AG20443 (cell line): ENCODE measurements around the gene PRICKLE3.

Source experiments
- DNase-seq: peaks from one replicate; pipeline ENCODE4 v3.0.0; 2012; ENCODE audit warnings: low spot score, mixed read lengths

The PRICKLE3 gene

DNA sequence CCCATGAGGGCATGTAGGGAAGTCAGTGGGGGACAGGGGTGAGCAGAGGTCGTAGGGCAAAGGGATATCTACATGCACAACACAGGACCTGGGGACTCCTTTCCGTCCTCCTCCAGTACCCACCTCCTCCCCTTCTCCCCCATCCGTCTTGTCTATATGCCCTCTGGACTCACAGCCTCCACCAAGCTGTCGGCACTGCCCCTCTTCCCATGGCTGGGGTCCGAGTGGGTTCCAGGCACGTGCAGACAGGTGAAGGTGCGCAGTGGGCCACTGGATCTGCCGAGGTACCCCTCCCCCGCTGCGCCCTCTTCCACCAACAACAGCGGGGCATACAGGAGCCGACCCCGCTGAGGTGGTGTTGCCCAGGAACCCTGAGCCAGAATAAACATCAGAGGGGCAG lies 19.3 kb upstream of the PRICKLE3 start:
- DNase-seq = no peak

DNA sequence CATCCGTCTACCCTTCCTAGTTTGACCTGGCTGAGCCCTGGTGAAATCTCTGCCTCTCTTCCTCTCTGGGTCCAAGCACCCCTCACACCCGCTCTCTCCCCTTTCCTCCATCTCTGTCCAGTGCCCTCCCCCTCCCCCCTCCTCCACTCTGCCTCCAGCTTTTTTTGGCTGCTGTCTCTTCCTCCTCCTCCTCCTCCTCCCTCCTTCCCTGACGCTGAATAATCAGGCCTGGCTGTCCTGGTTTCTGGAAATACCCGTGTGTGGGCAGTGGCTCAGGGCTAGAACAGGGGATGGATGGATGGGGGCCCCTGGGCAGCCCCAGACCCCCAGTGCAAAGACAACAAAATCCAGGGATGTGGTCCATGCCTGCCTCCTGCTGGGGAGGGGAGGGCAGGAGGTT lies 18.5 kb upstream of the PRICKLE3 start:
- no peak for DNase-seq

DNA sequence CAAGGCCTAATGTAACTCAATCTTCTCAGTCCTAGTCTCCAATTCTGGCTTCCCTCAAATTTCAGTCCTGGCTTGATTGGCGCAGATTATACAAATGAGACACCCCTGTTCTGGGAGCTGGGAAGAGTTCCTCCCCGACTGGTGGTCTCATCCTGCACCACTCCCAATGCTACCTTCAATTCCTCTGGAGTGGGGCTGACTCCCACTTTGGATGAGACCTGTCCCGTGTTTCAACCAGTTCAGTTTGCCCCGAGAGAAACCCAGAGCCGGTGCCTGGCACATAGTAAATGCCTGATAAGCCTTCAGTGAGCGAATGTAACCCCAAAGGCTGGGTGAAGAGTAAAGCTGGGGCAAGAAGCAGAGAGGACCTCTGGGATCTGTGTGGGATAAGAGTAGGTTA lies 17.8 kb upstream of the PRICKLE3 start:
- no peak for DNase-seq

DNA sequence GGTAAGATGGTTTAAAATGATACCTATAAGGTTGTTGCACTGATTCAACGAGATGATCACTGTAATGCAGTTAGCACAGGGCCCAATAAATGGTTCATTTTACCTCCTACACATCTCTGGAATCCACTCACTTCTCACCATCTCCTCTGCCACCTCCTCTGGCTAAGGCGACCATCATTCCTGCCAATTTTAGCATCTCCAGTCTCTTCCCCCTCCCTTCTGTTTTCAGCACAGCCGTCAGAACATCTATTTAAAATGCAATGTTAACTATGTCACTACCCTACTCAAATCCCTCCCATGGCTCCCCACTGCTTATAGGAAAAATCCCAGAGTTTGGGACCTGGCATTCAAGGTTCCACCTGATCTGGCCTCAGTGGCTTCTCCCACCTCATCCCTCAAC lies 17.4 kb upstream of the PRICKLE3 start:
- no peak for DNase-seq

DNA sequence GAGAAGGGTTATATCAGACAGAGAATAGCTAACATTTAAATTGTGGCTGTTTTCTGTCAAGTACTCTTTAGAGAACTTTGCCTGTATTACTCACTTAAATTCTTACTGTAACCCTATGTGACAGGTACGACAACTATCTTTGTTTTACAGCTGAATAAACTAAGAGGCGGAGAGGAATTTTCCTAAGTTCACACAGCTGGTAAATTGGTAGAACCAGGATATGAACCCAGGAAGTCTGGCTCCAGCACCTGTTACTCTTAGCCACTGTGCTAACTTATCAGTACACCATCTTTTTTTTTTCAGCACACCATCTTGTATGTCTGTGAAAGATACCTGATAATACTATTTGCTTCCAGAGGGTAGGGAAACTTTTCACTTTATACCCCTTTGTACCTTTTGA lies 15.8 kb upstream of the PRICKLE3 start:
- no peak for DNase-seq

DNA sequence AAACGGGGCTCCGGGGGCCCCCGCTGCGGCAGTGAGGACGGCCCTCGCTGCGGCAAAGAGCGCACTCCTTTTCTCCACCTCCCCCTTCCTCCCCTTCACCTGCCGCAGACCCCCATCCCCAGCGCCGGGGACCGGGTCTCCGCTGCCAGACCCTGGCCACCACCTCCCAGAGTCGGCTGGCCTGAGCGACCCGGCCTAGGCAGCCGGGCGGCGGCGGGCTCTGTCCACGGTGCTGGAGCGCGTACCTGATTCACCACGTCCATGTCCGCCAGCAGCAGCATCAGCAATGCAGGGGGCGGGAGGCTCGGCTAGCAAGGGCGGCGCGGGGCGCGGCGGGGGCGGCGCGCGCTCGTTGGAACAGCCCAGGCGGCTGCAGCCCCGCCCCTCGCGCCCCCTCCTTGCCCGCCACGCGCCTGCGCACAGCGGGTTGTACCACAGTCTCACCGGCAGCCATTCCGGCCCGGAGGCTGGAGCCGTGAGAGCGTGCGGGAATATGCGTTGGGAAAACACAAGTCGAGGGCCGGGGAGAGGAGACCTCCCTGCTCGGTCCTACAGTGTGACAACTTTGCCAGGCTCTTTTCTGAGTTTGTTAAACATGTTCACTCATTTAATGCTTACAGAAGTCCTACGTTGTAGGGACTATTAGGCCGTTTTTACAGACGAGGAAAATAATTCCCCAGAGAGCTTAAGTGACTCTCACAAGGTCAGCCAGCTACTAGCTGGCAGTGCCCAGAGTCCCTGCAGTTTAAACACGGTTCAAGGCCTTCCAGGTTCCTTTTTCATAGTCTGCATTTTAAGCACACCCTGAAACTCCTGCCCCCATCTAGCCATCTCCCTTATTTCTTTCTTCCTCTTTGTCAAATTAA lies 14.0 kb upstream of the PRICKLE3 start, which contains the start of gene SYP:
SYP (minus strand) TSS at position 288 of the 866 bp plus-strand sequence; CDS start at position 281, 7 bp downstream.
- peak; percentile 97 for DNase-seq

DNA sequence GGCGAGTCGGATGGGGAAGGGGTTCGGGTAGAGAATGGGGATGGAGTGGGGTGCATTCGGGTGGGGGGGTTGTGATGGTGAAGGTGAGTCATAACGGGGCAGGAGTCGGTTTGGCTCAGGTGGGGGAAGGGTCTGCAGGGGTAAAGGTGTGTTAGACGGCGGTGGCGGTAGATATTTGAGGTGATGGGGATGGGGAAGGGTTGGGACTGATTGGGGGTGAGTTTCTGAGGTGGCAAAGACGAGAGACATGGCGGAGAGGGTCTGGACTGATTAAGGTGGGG lies 13.1 kb upstream of the PRICKLE3 start:
- no peak for DNase-seq

DNA sequence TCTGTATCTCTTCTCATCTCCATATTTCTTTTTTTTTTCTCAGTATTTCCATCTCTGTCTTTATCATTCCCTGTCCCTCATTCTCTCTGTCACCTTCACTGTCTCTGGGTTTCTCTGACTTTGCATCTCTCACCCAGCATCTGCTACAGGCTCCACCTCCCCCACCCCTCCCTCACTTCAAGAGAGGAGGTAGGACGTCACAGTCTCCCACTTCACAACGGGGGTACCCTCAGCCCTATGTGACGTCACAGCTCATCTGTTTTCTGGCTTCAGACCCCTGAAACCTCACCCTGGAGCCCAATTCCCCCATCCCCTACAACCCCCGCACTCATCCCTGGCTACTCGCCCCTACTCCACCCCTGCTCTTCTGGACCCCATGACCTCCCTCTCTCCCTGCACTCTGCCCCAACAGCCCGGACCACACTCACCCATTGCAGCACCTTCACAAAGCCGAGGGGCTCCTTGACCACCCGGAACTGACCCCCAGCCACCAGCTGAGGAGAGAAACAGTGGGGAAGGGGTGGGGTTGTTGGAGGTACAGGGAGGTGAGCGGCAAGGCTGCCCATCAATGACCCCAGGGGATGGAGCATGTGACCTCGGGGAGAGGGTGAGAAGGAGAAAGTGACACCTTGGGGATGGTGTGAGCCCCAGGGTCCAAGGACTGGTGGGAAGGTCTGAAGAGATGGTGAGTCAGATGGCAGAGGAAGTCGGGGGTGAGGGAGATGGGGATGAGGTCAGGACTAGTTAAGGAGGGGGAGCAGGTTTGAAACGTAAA lies 12.6 kb upstream of the PRICKLE3 start:
- no peak for DNase-seq

DNA sequence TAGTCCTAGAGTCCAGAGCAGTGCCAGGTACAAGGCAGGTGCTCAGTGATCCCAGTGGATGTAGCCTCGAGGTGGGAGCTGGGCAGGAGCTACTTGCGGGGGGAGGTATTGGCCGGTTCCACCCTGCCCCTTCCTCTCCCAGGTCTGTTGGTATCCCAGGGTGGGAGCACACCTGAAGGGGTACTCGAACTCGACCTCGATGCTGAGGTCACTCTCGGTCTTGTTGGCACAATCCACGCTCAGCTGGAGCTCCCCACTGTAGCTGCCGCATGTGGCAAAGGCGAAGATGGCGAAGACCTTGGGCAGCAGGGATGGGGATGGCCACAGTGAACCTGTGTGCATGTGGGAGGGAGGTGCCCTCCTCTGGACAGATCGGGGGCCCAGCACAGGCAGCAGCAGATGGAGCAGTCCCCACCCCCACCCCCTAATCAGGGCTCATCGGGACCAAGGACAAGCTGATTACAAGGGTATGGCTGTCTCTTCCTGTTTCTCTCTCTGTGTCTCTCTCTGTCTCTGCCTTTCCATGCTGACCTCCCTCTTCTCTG lies 11.4 kb upstream of the PRICKLE3 start:
- DNase-seq = no peak

DNA sequence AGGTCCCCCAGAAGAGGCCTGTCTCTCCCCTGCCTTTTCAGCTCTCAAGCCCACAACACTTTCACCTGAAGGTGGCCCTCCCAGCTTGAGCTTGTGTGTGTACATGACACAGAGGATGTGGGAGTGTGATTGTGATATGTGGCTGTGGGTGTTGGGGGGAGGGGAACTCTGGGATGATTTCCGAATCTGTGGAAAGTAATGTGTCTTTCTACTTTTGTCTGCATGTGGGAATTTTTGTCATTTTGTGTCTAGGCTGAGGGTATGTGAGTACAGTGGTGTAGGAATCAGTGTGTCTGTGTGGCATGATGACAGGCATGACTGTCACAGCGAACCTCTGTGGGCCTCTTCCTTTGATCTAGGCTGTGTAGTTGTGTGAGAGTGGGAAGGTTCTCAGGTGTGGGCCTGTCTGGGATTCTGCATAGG lies 7.4 kb upstream of the PRICKLE3 start:
- DNase-seq = no peak

DNA sequence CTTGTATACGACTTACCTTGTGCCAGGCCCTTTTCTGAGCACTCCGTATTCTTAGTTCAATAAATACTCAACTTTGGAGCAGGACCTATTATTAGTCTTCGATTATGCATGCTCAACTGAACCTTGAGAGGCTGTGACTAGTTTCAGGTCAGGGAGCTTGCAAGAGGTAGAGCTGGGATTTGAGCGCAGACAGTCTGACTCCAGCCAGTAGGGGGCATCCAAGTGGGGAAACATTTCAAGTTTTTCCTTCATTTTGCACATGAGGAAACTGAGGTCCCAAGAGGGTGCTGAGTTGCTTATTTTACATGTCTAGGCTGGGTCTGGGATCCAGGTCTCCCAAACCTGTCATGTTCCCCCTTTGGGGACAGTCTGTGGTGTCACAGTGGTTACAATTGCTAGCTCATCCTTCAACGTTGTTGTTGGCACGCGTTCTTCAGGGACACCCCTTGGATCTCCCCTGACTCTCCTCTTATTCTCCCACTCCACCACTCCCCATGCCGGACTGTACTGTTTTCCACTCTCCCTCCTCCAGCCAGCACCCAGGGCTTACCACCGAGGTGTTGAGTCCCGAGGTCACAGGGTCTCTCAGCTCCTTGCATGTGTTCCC lies 6.7 kb upstream of the PRICKLE3 start:
- DNase-seq = peak; percentile 17

DNA sequence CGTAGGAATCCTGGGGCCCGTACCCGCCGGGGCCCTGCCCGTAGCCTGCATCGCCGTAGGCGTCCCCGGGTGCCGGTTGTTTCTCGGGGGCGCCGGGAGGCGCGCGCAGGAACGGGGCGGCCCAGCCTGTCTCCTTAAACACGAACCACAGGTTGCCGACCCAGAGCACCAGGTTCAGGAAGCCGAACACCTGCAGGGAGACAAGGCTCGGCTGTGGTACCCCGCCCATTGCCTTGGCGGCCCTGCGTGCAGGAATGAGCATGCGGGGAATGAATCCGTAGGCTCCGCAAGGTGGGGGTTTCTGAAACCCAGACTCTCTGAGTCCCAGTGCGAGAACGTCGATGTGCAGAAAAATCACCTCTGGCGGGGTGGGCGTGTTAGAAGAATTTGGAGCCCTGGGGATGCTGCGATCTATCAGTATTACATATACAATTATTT lies 5.4 kb upstream of the PRICKLE3 start:
- no peak for DNase-seq

DNA sequence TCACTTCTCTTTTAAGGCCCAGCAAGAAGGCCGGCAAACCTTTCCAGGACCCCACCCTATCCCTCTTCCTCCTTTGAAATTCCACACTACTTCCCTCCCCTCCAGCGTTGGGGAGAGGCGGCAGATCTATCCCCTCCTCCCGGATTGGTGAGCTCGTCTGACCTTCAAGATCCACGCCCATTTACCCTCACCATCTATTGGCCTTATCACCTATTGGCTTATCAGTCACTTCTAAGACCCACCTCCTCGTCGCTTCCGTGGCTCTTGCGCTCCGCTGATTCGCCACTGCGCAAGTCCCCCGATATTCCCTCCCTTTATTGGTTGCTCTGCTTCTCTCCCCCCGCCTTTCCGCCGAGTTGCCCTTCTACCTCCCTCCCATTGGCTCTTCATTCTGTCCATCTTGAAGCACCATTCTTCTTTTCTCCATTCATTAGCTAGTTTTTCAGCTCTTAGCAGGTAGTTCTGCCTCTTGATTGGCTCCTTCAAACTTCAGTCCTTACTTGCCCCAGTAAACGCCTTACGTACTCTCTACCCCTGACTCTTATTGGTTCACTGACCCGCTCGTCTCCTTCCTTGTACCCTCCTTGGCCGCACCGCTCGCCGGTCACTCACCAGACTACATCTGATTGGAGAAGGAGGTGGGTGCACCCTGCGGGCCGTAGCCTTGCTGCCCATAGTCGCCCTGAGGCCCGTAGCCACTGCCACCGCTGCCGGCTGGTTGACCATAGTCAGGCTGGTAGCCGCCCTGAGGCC lies 4.8 kb upstream of the PRICKLE3 start:
- peak; percentile 87 for DNase-seq

DNA sequence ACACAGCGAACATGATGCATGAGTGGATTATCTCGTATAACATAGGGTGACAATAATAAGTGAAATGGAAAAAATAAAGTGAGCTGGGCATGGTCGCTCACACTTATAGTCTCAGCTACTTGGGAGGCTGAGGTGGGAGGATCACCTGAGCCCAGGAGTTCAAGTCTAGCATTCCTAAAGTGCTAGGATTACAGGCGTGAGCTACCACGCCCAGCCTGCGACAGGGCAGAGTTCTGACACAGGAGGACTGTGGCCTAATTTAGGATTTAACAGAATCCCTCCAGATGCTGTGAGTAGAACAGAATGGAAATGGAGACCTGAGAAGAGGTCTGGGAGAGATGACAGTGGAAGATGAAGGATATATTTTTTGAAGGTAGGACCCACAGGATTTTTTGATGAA lies 3.4 kb upstream of the PRICKLE3 start:
- DNase-seq = no peak

DNA sequence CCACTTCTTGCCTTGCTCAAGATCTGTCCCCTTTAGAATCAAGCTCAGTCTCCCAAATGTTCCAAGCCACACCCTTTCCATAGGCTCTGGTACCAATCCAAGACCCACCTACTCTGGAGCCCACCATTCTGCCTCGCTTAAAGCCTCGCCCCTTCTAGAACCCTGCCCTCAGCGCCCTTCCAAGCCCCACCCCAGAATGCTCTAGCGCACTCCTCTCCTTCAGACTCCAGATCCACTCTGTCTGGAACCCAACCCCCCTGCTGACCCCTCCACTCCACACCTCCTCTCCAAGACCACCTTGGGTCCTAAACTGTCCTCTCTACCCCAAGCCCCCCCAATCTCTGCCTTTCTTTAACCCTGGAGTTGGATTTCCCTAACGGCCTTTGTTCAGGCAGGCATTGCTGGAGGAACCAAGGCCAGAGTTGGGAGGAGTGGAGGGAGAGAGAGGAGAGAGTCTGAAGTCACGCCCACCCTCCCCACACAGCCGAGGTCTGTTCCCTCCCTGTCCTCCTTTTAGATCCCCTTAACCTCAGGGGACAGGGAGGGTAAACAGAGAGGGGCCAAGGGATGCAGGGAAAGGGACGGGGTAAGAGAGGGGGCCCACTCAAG lies 2.4 kb upstream of the PRICKLE3 start:
- DNase-seq = no peak

DNA sequence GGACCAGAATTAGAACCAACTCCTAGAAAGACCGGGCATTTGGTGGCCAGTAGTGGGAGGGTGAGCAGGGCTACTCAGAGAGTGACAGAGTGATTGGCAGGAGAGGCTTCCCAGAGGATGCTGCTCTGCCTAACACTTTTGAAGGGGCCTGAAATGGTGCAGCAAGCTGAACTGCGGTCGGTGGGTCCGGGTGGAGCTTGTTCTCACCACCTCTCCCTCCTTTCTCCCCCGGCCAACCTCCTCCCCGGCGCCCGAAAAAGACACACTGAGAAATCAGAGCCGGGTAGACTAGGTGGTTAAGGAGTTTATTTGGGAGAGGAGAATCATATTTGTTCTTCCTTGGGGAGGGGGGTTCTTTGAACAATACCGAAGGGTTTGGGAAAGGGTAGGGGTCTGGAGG lies 1.4 kb upstream of the PRICKLE3 start:
- DNase-seq = no peak

DNA sequence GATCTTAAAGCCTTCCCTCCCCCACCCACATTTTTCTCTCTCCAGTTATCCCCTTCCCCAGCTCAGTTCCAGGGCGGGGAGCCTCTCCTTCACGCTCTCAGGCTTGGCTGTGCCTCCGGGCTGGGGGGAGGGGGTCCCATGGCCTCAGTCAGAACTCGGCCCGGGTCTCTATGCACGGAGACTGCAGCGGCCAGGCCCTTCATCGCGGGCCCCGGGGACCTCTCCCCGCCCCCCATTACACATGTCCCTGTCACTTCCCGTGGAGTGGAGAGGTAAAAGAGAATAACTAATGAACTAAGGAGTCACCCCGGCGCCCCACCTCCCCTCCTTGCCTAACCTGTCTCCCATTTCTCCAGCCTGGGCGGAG lies 838 bp upstream of the PRICKLE3 start:
- no peak for DNase-seq

DNA sequence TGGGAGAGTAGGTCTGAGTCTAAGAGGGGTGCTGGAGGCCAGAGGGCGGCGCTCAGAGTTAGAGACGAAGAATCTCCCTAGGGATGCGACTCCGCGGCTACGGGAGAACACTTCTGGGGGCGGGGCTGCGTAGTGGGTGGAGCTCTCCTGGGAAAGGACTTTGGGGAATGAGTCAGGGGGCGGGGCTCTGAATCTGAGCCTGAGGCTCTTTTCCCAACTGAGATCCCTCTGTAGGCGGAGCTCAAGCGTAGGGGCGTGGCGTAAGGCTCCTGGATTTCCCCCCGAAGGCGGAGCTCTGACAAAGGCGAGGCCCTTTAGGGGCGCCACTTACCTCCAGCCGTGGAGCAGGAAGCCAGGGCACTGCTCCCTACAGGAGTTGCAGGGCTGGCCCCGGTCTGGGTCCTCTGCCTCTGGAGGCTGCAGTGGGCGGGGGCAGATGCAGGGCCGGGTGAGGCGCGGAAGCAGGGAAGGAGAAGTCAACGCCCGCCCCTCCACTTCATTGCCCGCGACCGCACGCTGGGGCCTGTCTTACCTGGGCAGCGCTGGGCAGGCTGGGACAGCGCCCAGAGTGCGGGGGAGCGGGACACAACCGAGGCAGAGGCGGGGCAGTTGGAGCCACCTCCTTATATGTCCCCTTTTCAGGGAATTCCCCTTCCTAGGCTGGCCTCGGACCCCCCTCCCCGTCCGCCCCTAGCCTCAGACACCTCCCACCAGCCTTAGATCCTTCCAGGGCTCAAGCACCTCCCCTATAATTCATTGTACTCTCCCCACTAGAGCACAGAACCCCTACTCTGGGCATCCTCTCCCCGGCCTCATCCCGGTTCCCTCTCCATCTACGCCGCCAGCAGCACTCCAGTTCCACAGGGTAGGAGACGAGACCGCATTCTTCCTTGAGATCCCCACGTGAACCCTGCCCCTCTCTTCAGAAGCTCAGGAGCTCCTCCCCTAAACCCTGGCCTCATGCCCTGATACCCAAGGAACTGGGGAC lies 1.6 kb downstream of the PRICKLE3 start:
- DNase-seq = peak; percentile 82

DNA sequence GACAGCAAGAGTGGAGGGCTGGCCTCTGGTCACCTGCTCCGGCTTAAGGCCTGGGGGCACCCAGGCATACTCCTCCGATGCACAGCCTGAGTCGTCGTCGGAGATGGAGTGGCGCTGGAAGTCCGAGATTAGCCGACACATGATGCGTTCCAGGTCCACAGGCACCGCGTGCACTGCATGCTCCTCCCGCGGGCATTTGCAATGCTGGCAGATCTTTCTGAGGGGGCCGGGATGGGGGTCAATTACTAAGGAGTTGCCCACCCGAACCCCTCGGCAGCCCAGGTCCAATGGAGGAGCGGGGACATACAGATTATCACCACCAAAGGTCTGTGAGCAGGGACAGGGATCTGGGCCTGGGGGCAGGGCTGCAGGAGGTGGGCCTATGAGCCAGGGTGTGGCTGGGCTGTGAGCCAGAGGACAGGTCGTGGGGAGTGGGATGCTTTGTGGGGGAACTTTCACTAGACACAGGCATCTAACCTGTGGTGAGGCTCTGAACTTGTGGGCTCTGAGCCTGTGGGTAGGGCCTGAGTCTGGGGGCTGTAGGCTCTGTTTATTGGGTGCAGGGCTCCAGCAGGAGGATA lies 2.4 kb downstream of the PRICKLE3 start:
- no peak for DNase-seq

DNA sequence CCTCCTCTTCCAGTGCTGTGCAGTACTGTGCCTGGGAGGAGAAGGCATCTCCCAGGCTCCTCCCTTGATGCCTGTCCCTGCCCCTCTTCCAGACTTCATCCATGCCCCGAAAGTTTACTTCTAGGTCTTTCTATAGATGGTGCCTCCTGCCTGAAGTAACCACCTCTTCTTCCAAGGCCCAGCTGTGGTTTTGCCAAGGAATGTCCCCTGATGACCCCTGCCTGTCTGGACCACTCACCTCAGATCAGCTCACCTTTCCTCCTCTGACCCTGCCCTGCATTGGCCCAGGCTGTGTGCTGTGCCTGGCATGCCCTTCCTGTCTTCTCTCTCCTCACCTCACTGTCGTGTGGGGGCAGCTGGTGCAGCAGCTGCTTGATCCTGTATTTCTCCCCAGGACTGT lies 6.8 kb downstream of the PRICKLE3 start:
- no peak for DNase-seq
